ENCODE data around the gene RYR1.

DNA sequence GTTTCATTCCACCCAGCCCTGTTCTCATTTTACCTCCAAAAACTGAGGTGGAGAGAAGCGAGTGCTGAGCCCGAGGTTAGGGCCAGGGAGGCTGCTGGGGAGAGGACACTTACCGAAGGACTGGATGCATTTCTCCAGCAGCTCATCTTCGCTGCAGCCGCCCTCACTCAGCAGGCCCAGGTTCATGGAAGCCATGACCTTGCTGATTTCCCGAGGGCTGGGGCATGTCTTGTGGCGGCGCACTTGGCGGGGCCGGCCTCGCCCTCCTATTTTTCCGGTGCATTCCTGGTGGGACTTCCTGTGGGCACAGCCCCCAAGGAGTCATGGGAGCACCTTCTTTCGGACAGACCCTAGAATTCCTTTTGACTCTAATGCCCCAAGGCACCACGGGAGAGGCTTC, 11.6 kb upstream of the RYR1 start:
- TF ChIP-seq EZH2 (IDR thresholded peaks at IDR 0.05; ENCODE audit: insufficient read depth, poor library complexity, severe bottlenecking): no peak
- TF ChIP-seq EZH2phosphoT487 (IDR thresholded peaks at IDR 0.05; ENCODE audit: insufficient read depth, low read depth): no peak

Data from GM23248 (cell line).